Measurements from ENCODE around the gene RELN.

The RELN gene

DNA sequence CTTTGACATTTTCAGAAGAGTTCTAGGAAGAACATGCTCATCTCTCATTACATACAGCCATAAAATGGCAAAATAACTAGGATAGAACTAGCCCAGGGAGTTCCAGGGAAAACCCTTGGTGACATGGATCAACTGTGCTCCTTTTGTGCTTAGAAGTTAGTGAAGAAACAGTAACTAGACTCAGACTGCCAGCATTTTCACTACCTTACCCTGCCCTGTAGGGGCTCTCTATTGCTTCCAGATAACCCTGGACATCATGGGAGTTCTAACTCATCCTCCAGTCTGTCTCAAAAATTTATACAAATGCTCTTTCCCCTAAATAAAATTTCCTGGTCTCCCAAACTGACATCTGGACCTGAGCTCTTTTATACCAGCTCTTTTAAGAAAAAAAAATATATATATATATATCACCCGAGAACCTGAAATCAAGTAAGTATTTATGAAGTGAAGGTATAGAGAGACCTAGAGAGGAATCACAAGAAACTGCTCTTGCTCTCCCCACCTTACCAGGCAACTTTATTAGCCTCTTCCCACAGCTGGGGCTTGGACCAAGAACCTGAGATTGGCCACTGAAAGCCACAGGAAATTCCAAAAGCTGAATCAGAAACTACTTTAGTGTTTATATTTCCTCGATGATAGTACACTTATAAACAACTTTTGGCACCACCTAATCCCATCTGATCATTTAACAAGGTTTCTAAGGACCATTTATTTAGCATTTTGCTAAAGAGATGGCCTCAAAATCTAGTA lies 101.4 kb downstream of the RELN start:
- H3K4me3 ChIP-seq (ENCODE audit: low read depth in 1 of 2, low read length in 2 of 2) = no peak overlapping the region
- no peaks in the 10 kb centered on the region for H3K27me3 ChIP-seq (ENCODE audit: control insufficient read depth in 1 of 2, insufficient read depth in 2 of 2, low read length in 2 of 2)
- H3K9ac ChIP-seq (ENCODE audit: low read depth in 1 of 2, low read length in 2 of 2) = no peak overlapping the region
- H3K4me1 ChIP-seq (ENCODE audit: control insufficient read depth in 1 of 2, insufficient read depth in 2 of 2, low read length in 2 of 2) = no peaks in the 10 kb centered on the region
- no peaks in the 10 kb centered on the region for H3K9me3 ChIP-seq (ENCODE audit: control insufficient read depth in 1 of 2, low read length in 2 of 2)
- H3K27ac ChIP-seq (ENCODE audit: low read depth, low read length) = no peak overlapping the region
- no peaks in the 10 kb centered on the region for H3K36me3 ChIP-seq (ENCODE audit: control insufficient read depth in 1 of 2, insufficient read depth in 2 of 2, low read length in 2 of 2)

DNA sequence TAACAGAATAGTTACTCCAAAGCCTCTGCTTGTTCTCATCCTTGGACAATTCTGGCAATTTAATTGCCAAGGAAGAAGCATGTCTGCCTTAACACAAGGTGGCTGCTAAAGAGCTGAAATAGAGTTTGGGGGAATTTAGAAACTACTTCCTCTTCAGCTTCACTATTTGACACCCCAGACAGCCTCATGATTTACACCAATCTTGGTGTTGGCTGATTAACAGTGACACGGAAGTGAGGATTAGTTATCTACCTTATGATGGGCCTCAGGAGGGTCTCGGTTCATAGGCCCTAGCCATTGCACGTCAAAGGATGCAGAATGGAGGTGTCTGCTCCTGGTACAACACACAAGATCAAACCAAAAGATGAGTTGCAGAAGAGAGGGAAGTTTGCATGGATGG lies 102.4 kb downstream of the RELN start:
- no peaks in the 10 kb centered on the region for H3K4me1 ChIP-seq (ENCODE audit: control insufficient read depth in 1 of 2, insufficient read depth in 2 of 2, low read length in 2 of 2)
- no peak overlapping the region for H3K9ac ChIP-seq (ENCODE audit: low read depth in 1 of 2, low read length in 2 of 2)
- H3K4me3 ChIP-seq (ENCODE audit: low read depth in 1 of 2, low read length in 2 of 2) = no peak overlapping the region
- H3K36me3 ChIP-seq (ENCODE audit: control insufficient read depth in 1 of 2, insufficient read depth in 2 of 2, low read length in 2 of 2) = no peaks in the 10 kb centered on the region
- no peaks in the 10 kb centered on the region for H3K27me3 ChIP-seq (ENCODE audit: control insufficient read depth in 1 of 2, insufficient read depth in 2 of 2, low read length in 2 of 2)
- H3K9me3 ChIP-seq (ENCODE audit: control insufficient read depth in 1 of 2, low read length in 2 of 2) = no peaks in the 10 kb centered on the region
- no peak overlapping the region for H3K27ac ChIP-seq (ENCODE audit: low read depth, low read length)

DNA sequence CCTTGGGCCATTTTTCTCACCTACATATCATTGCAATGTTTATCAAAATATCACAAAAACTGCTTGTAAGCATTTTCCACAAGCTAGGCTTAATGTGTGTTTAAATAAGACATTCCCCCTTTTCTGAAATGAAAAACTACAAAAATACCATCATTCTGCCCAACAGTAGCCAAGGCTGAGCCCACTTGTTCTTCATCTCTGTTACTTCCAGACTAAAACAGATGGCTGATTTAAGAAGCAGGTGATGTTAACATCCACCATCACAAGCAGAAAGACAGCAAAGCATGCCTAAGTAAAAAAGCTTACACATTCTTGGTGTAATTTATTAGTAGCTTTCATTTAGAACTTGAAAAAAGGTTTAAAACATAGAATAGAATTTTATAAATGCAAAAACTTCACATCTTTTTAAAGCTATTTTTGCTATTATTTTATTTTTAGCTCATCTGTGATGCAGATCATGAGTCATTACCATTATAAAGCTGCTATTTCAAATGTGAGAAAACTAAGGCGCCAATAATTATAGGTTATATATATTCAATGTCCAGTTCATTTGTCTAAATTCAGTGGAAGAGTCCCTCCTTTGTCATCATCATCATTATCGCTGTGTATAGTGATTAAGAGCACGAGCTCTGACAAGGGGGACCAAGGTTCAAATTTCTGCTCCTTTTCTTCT lies 109.4 kb downstream of the RELN start:
- H3K9ac ChIP-seq (ENCODE audit: low read depth in 1 of 2, low read length in 2 of 2) = no peak overlapping the region
- no peaks in the 10 kb centered on the region for H3K9me3 ChIP-seq (ENCODE audit: control insufficient read depth in 1 of 2, low read length in 2 of 2)
- H3K27ac ChIP-seq (ENCODE audit: low read depth, low read length) = no peak overlapping the region
- H3K36me3 ChIP-seq (ENCODE audit: control insufficient read depth in 1 of 2, insufficient read depth in 2 of 2, low read length in 2 of 2) = no peaks in the 10 kb centered on the region
- no peak overlapping the region for H3K4me3 ChIP-seq (ENCODE audit: low read depth in 1 of 2, low read length in 2 of 2)
- no peaks in the 10 kb centered on the region for H3K27me3 ChIP-seq (ENCODE audit: control insufficient read depth in 1 of 2, insufficient read depth in 2 of 2, low read length in 2 of 2)
- H3K4me1 ChIP-seq (ENCODE audit: control insufficient read depth in 1 of 2, insufficient read depth in 2 of 2, low read length in 2 of 2) = no peaks in the 10 kb centered on the region

GRCh38 chr7:103879411-103879810 lies 110.0 kb downstream of the RELN start:
- Histone ChIP-seq H3K9me3 (ENCODE audit: control insufficient read depth in 1 of 2, low read length in 2 of 2) (no peaks in the 10 kb centered on the region), H3K9ac (ENCODE audit: low read depth in 1 of 2, low read length in 2 of 2) (no peak overlapping the region), H3K36me3 (ENCODE audit: control insufficient read depth in 1 of 2, insufficient read depth in 2 of 2, low read length in 2 of 2) (no peaks in the 10 kb centered on the region), H3K27ac (ENCODE audit: low read depth, low read length) (no peak overlapping the region), H3K4me1 (ENCODE audit: control insufficient read depth in 1 of 2, insufficient read depth in 2 of 2, low read length in 2 of 2) (no peaks in the 10 kb centered on the region), H3K27me3 (ENCODE audit: control insufficient read depth in 1 of 2, insufficient read depth in 2 of 2, low read length in 2 of 2) (no peaks in the 10 kb centered on the region), H3K4me3 (ENCODE audit: low read depth in 1 of 2, low read length in 2 of 2) (no peak overlapping the region)

DNA sequence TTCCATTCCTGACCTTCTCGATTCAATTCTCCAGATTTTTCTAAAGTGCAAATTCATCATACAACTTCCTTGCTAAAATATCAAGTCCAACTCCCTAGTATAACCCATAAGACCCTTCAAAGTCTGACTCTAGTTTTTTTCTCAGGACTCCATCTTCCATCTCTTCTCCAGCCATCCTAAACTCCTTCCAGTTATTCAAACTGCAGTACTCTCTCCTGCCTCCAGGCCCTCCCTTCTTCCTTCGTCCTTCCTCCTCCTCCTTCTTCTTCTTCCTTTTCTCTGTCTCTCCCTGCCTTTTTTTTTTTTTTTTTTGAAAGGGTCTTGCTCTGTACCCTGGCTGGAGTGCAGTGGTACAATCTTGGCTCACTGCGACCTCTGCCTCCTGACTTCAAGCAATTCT lies 111.9 kb downstream of the RELN start:
- no peaks in the 10 kb centered on the region for H3K4me1 ChIP-seq (ENCODE audit: control insufficient read depth in 1 of 2, insufficient read depth in 2 of 2, low read length in 2 of 2)
- H3K36me3 ChIP-seq (ENCODE audit: control insufficient read depth in 1 of 2, insufficient read depth in 2 of 2, low read length in 2 of 2) = no peaks in the 10 kb centered on the region
- H3K4me3 ChIP-seq (ENCODE audit: low read depth in 1 of 2, low read length in 2 of 2) = no peak overlapping the region
- no peaks in the 10 kb centered on the region for H3K27me3 ChIP-seq (ENCODE audit: control insufficient read depth in 1 of 2, insufficient read depth in 2 of 2, low read length in 2 of 2)
- H3K9ac ChIP-seq (ENCODE audit: low read depth in 1 of 2, low read length in 2 of 2) = no peak overlapping the region
- no peaks in the 10 kb centered on the region for H3K9me3 ChIP-seq (ENCODE audit: control insufficient read depth in 1 of 2, low read length in 2 of 2)
- H3K27ac ChIP-seq (ENCODE audit: low read depth, low read length) = no peak overlapping the region

DNA sequence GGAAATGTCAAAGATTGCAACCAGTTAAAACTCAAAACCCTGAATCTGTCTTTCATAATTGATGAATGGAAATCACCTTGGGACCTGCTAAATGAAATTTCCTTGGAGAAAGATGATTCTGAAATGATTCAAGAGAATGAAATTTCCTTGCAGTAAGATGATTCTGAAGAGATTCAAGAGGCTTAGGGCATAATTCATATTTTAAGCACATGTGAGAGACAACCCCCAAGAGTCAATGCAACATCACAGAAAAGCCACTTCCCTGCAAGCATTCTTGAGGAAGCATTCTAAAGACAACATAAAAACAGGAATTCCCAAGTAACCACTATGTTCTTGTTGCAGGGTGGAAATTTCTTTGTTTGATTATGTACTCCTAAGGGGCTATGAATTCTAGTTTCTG lies 113.7 kb downstream of the RELN start:
- no peaks in the 10 kb centered on the region for H3K4me1 ChIP-seq (ENCODE audit: control insufficient read depth in 1 of 2, insufficient read depth in 2 of 2, low read length in 2 of 2)
- H3K27ac ChIP-seq (ENCODE audit: low read depth, low read length) = no peak overlapping the region
- H3K36me3 ChIP-seq (ENCODE audit: control insufficient read depth in 1 of 2, insufficient read depth in 2 of 2, low read length in 2 of 2) = no peaks in the 10 kb centered on the region
- H3K4me3 ChIP-seq (ENCODE audit: low read depth in 1 of 2, low read length in 2 of 2) = no peak overlapping the region
- no peaks in the 10 kb centered on the region for H3K9me3 ChIP-seq (ENCODE audit: control insufficient read depth in 1 of 2, low read length in 2 of 2)
- no peaks in the 10 kb centered on the region for H3K27me3 ChIP-seq (ENCODE audit: control insufficient read depth in 1 of 2, insufficient read depth in 2 of 2, low read length in 2 of 2)
- no peak overlapping the region for H3K9ac ChIP-seq (ENCODE audit: low read depth in 1 of 2, low read length in 2 of 2)

GRCh38 chr7:103871473-103871872 lies 118.0 kb downstream of the RELN start:
- H3K9ac ChIP-seq (ENCODE audit: low read depth in 1 of 2, low read length in 2 of 2) = no peak overlapping the region
- H3K4me3 ChIP-seq (ENCODE audit: low read depth in 1 of 2, low read length in 2 of 2) = no peak overlapping the region
- no peaks in the 10 kb centered on the region for H3K36me3 ChIP-seq (ENCODE audit: control insufficient read depth in 1 of 2, insufficient read depth in 2 of 2, low read length in 2 of 2)
- H3K9me3 ChIP-seq (ENCODE audit: control insufficient read depth in 1 of 2, low read length in 2 of 2) = no peaks in the 10 kb centered on the region
- H3K4me1 ChIP-seq (ENCODE audit: control insufficient read depth in 1 of 2, insufficient read depth in 2 of 2, low read length in 2 of 2) = no peaks in the 10 kb centered on the region
- no peaks in the 10 kb centered on the region for H3K27me3 ChIP-seq (ENCODE audit: control insufficient read depth in 1 of 2, insufficient read depth in 2 of 2, low read length in 2 of 2)
- no peak overlapping the region for H3K27ac ChIP-seq (ENCODE audit: low read depth, low read length)

GRCh38 chr7:103870664-103871063 lies 118.8 kb downstream of the RELN start:
- Histone ChIP-seq H3K27me3 (ENCODE audit: control insufficient read depth in 1 of 2, insufficient read depth in 2 of 2, low read length in 2 of 2) (no peaks in the 10 kb centered on the region), H3K9ac (ENCODE audit: low read depth in 1 of 2, low read length in 2 of 2) (no peak overlapping the region), H3K4me3 (ENCODE audit: low read depth in 1 of 2, low read length in 2 of 2) (no peak overlapping the region), H3K9me3 (ENCODE audit: control insufficient read depth in 1 of 2, low read length in 2 of 2) (no peaks in the 10 kb centered on the region), H3K36me3 (ENCODE audit: control insufficient read depth in 1 of 2, insufficient read depth in 2 of 2, low read length in 2 of 2) (no peaks in the 10 kb centered on the region), H3K4me1 (ENCODE audit: control insufficient read depth in 1 of 2, insufficient read depth in 2 of 2, low read length in 2 of 2) (no peaks in the 10 kb centered on the region), H3K27ac (ENCODE audit: low read depth, low read length) (no peak overlapping the region)

GRCh38 chr7:103867874-103868273 lies 121.6 kb downstream of the RELN start:
- H3K36me3 ChIP-seq (ENCODE audit: control insufficient read depth in 1 of 2, insufficient read depth in 2 of 2, low read length in 2 of 2) = no peaks in the 10 kb centered on the region
- H3K27ac ChIP-seq (ENCODE audit: low read depth, low read length) = no peak overlapping the region
- no peaks in the 10 kb centered on the region for H3K27me3 ChIP-seq (ENCODE audit: control insufficient read depth in 1 of 2, insufficient read depth in 2 of 2, low read length in 2 of 2)
- no peaks in the 10 kb centered on the region for H3K4me1 ChIP-seq (ENCODE audit: control insufficient read depth in 1 of 2, insufficient read depth in 2 of 2, low read length in 2 of 2)
- H3K9me3 ChIP-seq (ENCODE audit: control insufficient read depth in 1 of 2, low read length in 2 of 2) = no peaks in the 10 kb centered on the region
- H3K9ac ChIP-seq (ENCODE audit: low read depth in 1 of 2, low read length in 2 of 2) = no peak overlapping the region
- H3K4me3 ChIP-seq (ENCODE audit: low read depth in 1 of 2, low read length in 2 of 2) = no peak overlapping the region

GRCh38 chr7:103866919-103867318 lies 122.5 kb downstream of the RELN start:
- Histone ChIP-seq H3K27ac (ENCODE audit: low read depth, low read length) (no peak overlapping the region), H3K4me1 (ENCODE audit: control insufficient read depth in 1 of 2, insufficient read depth in 2 of 2, low read length in 2 of 2) (no peaks in the 10 kb centered on the region), H3K9me3 (ENCODE audit: control insufficient read depth in 1 of 2, low read length in 2 of 2) (no peaks in the 10 kb centered on the region), H3K36me3 (ENCODE audit: control insufficient read depth in 1 of 2, insufficient read depth in 2 of 2, low read length in 2 of 2) (no peaks in the 10 kb centered on the region), H3K4me3 (ENCODE audit: low read depth in 1 of 2, low read length in 2 of 2) (no peak overlapping the region), H3K27me3 (ENCODE audit: control insufficient read depth in 1 of 2, insufficient read depth in 2 of 2, low read length in 2 of 2) (no peaks in the 10 kb centered on the region), H3K9ac (ENCODE audit: low read depth in 1 of 2, low read length in 2 of 2) (no peak overlapping the region)

Measured in duodenal mucosa (tissue), 2 donors.